K562 (cell line): ENCODE results near the gene UBE2V1. TPM values are rescaled to one million over a fixed set of nuclear protein-coding genes. Genes with fewer than 3 reads are reported as not detected.
A peak's percentile ranks its signal among the peaks of the same experiment; 100 is the strongest.

ENCODE experiments used
- BMI1 ChIP-seq: fragments of 150-350 bp; IDR thresholded peaks from 2 replicates; pipeline ENCODE4 v1.6.1; 2014; ENCODE audit warnings: low read length
- FOSL1 ChIP-seq: fragments of 200-800 bp; sonication (Bioruptor generic); conservative IDR thresholded peaks from 2 replicates; pipeline ENCODE4 v1.6.1; 2016; ENCODE audit warnings: missing genetic modification characterization, missing compliant biosample characterization
- GATAD2A ChIP-seq: fragments of 450-650 bp; IDR thresholded peaks from 2 replicates; pipeline ENCODE4 v1.6.1; 2017
- JUN ChIP-seq, 2 experiments: sonication (generic) in 1 of 2; formaldehyde crosslinking in 1 of 2; IDR thresholded peaks; 2 replicates each; pipeline versions ENCODE4 v1.6.1 to v1.8.0; 2012 to 2022; ENCODE audit warnings: borderline replicate concordance in 2 of 2, mild to moderate bottlenecking in 2 of 2, improper control_type of control experiment in 1 of 2, low read depth in 1 of 2, low read length in 1 of 2, missing genetic modification reagents in 1 of 2
- KAT7 ChIP-seq: sonication (generic); formaldehyde crosslinking; IDR thresholded peaks from 2 replicates; pipeline ENCODE4 v1.8.0; 2022; ENCODE audit warnings: missing genetic modification reagents, mild to moderate bottlenecking, borderline replicate concordance
- MXI1 ChIP-seq: IDR thresholded peaks from 2 replicates; pipeline ENCODE4 v1.6.1; 2011; ENCODE audit warnings: low read depth, mild to moderate bottlenecking, improper control_type of control experiment, low read length
- PTTG1 ChIP-seq: fragments of 450-650 bp; IDR thresholded peaks from 2 replicates; pipeline ENCODE4 v1.6.1; 2016; ENCODE audit warnings: low read depth, mild to moderate bottlenecking, missing genetic modification characterization, missing compliant biosample characterization
- TFAM ChIP-seq: fragments of 250-450 bp; sonication (Bioruptor Pico); conservative IDR thresholded peaks from 2 replicates; pipeline ENCODE4 v1.5.0; 2021; ENCODE audit warnings: mild to moderate bottlenecking, moderate library complexity
- THRB ChIP-seq: fragments of 450-650 bp; formaldehyde crosslinking; conservative IDR thresholded peaks from 2 replicates; pipeline ENCODE4 v1.4.0; 2022; ENCODE audit warnings: mild to moderate bottlenecking, missing genetic modification characterization
- TRIM25 ChIP-seq: fragments of 450-650 bp; IDR thresholded peaks from 2 replicates; pipeline ENCODE4 v1.7.0; 2016; ENCODE audit warnings: borderline replicate concordance
- TRIM28 ChIP-seq: fragments of 450-650 bp; IDR thresholded peaks from 2 replicates; pipeline ENCODE4 v1.6.1; 2017
- ZKSCAN1 ChIP-seq: fragments of 150-350 bp; IDR thresholded peaks from 2 replicates; pipeline ENCODE4 v1.6.1; 2016; ENCODE audit warnings: low read depth, low read length
- ZNF274 ChIP-seq: IDR thresholded peaks from 2 replicates; pipeline ENCODE4 v1.6.1; 2011; ENCODE audit warnings: low read depth, mild to moderate bottlenecking, low read length, moderate library complexity, borderline replicate concordance
- polyA plus RNA-seq, 8 experiments: library from polyadenylated mRNA; depleted of rRNA in 4 of 8; stranded (reverse) in 5 of 8; unstranded in 3 of 8; fragments of >200 nt; fragmentation: Nextera tagmentation in 2 of 8; fragmentation: Illumina TruSeq in 1 of 8; extraction: Ambion mirVana in 2 of 8; extraction: Trizol in 1 of 8; gene quantifications; 2 replicates each; pipeline versions ENCODE4 v1.2.1 to v1.2.3, GENCODE V29; 2011 to 2014; ENCODE audit warnings: inconsistent platforms in 1 of 8, missing spikeins in 1 of 8
- total RNA-seq, 7 experiments: library from RNA; depleted of rRNA in 6 of 7; stranded (reverse); fragments of >200 nt in 6 of 7; fragmentation: Illumina TruSeq in 2 of 7; extraction: Trizol in 2 of 7; gene quantifications; 2 replicates each; pipeline versions ENCODE4 v1.2.1 to v1.2.3, GENCODE V29; 2011 to 2021; ENCODE audit warnings: low replicate concordance in 1 of 7
- TF ChIP-seq, protein P1 (sequence below), 3 experiments: IDR thresholded peaks in 2 of 3; conservative IDR thresholded peaks in 1 of 3; 2 replicates each; pipeline ENCODE4 v1.5.1; 2011 to 2012; ENCODE audit warnings: low read length in 3 of 3, mild to moderate bottlenecking in 3 of 3, control low read depth in 2 of 3, improper control_type of control experiment in 1 of 3, inconsistent platforms in 1 of 3, low read depth in 1 of 3, mixed read lengths in 1 of 3, moderate library complexity in 1 of 3; ENCODE audit not compliant: insufficient read depth in 2 of 3
- TF ChIP-seq, protein P2 (sequence below): sonication (generic); formaldehyde crosslinking; IDR thresholded peaks from 2 replicates; pipeline ENCODE4 v1.8.0; 2022; ENCODE audit warnings: mild to moderate bottlenecking, missing genetic modification reagents
- TF ChIP-seq, protein P3 (sequence below): fragments of 450-650 bp; conservative IDR thresholded peaks from 2 replicates; pipeline ENCODE4 v1.6.1; 2016; ENCODE audit warnings: missing genetic modification characterization, low read depth, mild to moderate bottlenecking, missing compliant biosample characterization, moderate library complexity

The UBE2V1 gene
- total and polyA plus RNA-seq, 9 of the 15 experiments (the other 6 are each of a cell fraction or from before 2014, with no cell fraction given), result 93.0 to 357 (median 119) TPM

GRCh38 chr20:50115591-50116367 lies 2.8 kb upstream of the UBE2V1 start (continued):
- TF ChIP-seq, protein P1, sequence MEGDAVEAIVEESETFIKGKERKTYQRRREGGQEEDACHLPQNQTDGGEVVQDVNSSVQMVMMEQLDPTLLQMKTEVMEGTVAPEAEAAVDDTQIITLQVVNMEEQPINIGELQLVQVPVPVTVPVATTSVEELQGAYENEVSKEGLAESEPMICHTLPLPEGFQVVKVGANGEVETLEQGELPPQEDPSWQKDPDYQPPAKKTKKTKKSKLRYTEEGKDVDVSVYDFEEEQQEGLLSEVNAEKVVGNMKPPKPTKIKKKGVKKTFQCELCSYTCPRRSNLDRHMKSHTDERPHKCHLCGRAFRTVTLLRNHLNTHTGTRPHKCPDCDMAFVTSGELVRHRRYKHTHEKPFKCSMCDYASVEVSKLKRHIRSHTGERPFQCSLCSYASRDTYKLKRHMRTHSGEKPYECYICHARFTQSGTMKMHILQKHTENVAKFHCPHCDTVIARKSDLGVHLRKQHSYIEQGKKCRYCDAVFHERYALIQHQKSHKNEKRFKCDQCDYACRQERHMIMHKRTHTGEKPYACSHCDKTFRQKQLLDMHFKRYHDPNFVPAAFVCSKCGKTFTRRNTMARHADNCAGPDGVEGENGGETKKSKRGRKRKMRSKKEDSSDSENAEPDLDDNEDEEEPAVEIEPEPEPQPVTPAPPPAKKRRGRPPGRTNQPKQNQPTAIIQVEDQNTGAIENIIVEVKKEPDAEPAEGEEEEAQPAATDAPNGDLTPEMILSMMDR (IDR thresholded peaks at IDR 0.05 in 2 of 3, conservative IDR thresholded peaks at IDR 0.05 in 1 of 3; ENCODE audit: insufficient read depth in 2 of 3, low read depth in 1 of 3, low read length in 3 of 3), result no peak
- TF ChIP-seq KAT7 (CRISPR knock-in tag) (no peak), GATAD2A (no peak), TRIM28 (no peak; the same call in 1 of the 2 replicates), MXI1 (0 out of 2 replicates have a peak, but pooled peaks have one; percentile 54), ZKSCAN1 (no peak), FOSL1 (0 out of 2 replicates have a peak, but pooled peaks have one; percentile 18), JUN (IDR thresholded peaks at IDR 0.05; ENCODE audit: borderline replicate concordance, low read depth, low read length) (peak; percentile 55; the same call in 1 of the 2 replicates), JUN (CRISPR knock-in tag; IDR thresholded peaks at IDR 0.05; ENCODE audit: borderline replicate concordance) (no peak), BMI1 (no peak), THRB (CRISPR knock-in tag) (no peak), ZNF274 (no peak), TRIM25 (no peak), PTTG1 (no peak), TFAM (no peak)
- TF ChIP-seq, protein P2, sequence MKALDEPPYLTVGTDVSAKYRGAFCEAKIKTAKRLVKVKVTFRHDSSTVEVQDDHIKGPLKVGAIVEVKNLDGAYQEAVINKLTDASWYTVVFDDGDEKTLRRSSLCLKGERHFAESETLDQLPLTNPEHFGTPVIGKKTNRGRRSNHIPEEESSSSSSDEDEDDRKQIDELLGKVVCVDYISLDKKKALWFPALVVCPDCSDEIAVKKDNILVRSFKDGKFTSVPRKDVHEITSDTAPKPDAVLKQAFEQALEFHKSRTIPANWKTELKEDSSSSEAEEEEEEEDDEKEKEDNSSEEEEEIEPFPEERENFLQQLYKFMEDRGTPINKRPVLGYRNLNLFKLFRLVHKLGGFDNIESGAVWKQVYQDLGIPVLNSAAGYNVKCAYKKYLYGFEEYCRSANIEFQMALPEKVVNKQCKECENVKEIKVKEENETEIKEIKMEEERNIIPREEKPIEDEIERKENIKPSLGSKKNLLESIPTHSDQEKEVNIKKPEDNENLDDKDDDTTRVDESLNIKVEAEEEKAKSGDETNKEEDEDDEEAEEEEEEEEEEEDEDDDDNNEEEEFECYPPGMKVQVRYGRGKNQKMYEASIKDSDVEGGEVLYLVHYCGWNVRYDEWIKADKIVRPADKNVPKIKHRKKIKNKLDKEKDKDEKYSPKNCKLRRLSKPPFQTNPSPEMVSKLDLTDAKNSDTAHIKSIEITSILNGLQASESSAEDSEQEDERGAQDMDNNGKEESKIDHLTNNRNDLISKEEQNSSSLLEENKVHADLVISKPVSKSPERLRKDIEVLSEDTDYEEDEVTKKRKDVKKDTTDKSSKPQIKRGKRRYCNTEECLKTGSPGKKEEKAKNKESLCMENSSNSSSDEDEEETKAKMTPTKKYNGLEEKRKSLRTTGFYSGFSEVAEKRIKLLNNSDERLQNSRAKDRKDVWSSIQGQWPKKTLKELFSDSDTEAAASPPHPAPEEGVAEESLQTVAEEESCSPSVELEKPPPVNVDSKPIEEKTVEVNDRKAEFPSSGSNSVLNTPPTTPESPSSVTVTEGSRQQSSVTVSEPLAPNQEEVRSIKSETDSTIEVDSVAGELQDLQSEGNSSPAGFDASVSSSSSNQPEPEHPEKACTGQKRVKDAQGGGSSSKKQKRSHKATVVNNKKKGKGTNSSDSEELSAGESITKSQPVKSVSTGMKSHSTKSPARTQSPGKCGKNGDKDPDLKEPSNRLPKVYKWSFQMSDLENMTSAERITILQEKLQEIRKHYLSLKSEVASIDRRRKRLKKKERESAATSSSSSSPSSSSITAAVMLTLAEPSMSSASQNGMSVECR (CRISPR knock-in tag), result no peak
- TF ChIP-seq, protein P3, sequence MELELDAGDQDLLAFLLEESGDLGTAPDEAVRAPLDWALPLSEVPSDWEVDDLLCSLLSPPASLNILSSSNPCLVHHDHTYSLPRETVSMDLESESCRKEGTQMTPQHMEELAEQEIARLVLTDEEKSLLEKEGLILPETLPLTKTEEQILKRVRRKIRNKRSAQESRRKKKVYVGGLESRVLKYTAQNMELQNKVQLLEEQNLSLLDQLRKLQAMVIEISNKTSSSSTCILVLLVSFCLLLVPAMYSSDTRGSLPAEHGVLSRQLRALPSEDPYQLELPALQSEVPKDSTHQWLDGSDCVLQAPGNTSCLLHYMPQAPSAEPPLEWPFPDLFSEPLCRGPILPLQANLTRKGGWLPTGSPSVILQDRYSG (tag), result no peak
